Effector memory CD8-positive, alpha-beta T cell (primary cell): Measurements from ENCODE around the gene RAB4B.
"Not testable (repeated sequence)": the region's sequence is repeated elsewhere in the genome, so short reads cannot be mapped to it uniquely, and the experiment has no call there.

Experiments
- ATAC-seq: fragments of 150-1000 bp; cut with Tn5 transposase; replicated peaks from 2 replicates; pipeline ENCODE4 v1.10.0; 2021; ENCODE audit warnings: mild to moderate bottlenecking, moderate library complexity
- DNase-seq, 3 experiments: peaks; one replicate each; pipeline ENCODE4 v3.0.0; 2021
- H3K27ac Mint-ChIP-seq, 2 donors: one replicate each; pipeline ENCODE4 v1.8.0; 2022; ENCODE audit warnings: mild to moderate bottlenecking in 2 of 2, mixed read lengths in 2 of 2, moderate library complexity in 2 of 2
- H3K27me3 Mint-ChIP-seq, 2 donors: one replicate each; pipeline ENCODE4 v1.8.0; 2022; ENCODE audit warnings: mixed read lengths in 2 of 2
- H3K36me3 Mint-ChIP-seq: one replicate; pipeline ENCODE4 v1.8.0; 2022; ENCODE audit warnings: mild to moderate bottlenecking, moderate library complexity, mixed read lengths; ENCODE audit not compliant: insufficient read depth
- H3K4me1 Mint-ChIP-seq, 2 donors: one replicate each; pipeline ENCODE4 v1.8.0; 2022; ENCODE audit warnings: low read depth in 2 of 2, mixed read lengths in 2 of 2
- H3K4me3 Mint-ChIP-seq, 2 donors: one replicate each; pipeline ENCODE4 v1.8.0; 2022; ENCODE audit warnings: mild to moderate bottlenecking in 2 of 2, mixed read lengths in 2 of 2, moderate library complexity in 2 of 2
- H3K9me3 Mint-ChIP-seq, 2 donors: one replicate each; pipeline ENCODE4 v1.8.0; 2022; ENCODE audit warnings: mixed read lengths in 2 of 2

The RAB4B gene

DNA sequence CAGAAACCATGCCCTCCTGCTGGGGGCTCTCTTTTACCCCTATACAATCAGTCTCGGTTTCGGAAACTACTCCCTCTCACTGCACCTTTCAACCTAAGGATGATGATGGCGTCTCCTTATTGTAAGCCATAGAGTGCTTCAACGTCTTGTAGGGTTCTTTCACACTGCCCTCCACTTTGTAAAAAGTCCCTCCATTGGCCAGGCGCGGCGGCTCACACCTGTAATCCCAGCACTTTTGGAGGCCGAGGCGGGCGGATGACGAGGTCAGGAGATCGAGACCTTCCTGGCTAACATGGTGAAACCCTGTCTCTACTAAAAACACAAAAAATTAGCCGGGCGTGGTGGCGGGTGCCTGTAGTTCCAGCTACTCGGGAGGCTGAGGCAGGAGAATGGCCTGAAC lies 52.7 kb downstream of the RAB4B start:
- H3K9me3 Mint-ChIP-seq, DNase-seq, H3K27me3 Mint-ChIP-seq, ATAC-seq, H3K4me3 Mint-ChIP-seq: not testable (repeated sequence)
- Mint-ChIP-seq H3K27ac (peak overlapping the region in 1 of 2 donors; percentile 95), H3K4me1 (peaks cover 15 to 27% of the 10 kb centered on the region in 2 donors), H3K36me3 (peaks cover 12% of the 10 kb centered on the region)

DNA sequence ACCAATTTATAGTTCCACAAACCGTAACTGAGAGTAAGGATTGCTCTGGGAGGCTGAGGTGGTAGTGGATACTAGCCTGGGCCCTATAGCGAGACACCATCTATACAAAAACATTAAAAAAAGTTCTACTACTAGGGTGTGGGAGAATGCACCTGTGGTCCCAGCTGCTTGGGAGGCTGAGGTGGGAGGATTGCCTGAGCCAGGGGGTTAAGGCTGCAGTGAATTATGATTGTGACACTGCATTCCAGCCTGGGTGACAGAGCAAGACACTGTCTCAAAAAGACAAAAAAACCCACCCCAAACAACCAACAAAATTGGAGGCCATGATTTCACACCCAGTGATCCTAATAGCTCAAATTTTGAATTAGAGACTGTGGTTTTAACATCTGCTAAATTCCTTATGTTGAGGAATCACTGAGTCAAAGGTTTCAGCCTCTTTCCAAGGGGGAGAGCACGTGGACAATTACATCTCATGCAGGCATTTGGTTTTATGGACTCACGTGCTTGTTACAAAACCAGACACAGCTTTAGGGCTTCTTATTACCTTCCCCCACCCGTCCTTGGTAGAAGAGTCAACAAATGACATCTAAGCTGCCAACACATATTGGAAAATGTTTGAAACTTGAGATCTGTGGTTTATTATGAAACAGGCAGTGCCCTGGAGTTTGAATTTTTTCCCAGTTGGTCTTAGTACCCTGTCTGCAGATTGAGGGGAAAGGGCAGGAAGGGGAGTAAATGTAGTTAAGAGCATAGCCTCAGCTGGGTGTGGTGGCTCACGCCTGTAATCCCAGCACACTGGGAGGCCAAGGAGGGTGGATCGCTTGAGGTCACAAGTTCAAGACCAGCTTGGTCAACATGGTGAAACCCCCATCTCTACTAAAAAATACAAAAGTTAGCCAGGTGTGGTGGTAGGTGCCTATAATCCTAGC lies 53.7 kb downstream of the RAB4B start:
- Mint-ChIP-seq H3K27ac (peak overlapping the region; percentile 73 to 83), H3K4me3 (no peak overlapping the region), H3K36me3 (peaks cover 11% of the 10 kb centered on the region), H3K27me3 (no peaks in the 10 kb centered on the region), H3K4me1 (peaks cover 9 to 20% of the 10 kb centered on the region in 2 donors), H3K9me3 (no peaks in the 10 kb centered on the region)
- DNase-seq (no peak), ATAC-seq (no peak)

DNA sequence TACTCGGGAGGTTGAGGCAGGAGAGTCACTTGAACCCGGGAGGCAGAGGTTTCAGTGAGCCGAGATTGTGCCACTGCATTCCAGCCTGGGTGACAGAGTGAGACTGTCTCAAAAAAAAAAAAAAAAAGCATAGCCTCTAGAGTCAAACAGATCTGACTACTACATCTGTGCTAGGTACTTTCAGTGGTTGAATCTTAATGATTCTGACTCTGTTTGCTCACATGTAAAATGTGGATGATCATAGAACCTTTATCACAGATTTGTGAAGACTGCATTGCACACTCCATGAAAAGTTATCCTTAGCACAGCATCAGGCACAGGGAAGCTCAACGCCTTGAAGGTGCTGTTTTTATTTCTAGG lies 54.4 kb downstream of the RAB4B start:
- H3K27me3 Mint-ChIP-seq, ATAC-seq, H3K36me3 Mint-ChIP-seq, H3K4me3 Mint-ChIP-seq, DNase-seq, H3K9me3 Mint-ChIP-seq: not testable (repeated sequence)
- peak overlapping the region; percentile 41 to 83 for H3K27ac Mint-ChIP-seq
- H3K4me1 Mint-ChIP-seq = peaks cover 3 to 14% of the 10 kb centered on the region in 2 donors

DNA sequence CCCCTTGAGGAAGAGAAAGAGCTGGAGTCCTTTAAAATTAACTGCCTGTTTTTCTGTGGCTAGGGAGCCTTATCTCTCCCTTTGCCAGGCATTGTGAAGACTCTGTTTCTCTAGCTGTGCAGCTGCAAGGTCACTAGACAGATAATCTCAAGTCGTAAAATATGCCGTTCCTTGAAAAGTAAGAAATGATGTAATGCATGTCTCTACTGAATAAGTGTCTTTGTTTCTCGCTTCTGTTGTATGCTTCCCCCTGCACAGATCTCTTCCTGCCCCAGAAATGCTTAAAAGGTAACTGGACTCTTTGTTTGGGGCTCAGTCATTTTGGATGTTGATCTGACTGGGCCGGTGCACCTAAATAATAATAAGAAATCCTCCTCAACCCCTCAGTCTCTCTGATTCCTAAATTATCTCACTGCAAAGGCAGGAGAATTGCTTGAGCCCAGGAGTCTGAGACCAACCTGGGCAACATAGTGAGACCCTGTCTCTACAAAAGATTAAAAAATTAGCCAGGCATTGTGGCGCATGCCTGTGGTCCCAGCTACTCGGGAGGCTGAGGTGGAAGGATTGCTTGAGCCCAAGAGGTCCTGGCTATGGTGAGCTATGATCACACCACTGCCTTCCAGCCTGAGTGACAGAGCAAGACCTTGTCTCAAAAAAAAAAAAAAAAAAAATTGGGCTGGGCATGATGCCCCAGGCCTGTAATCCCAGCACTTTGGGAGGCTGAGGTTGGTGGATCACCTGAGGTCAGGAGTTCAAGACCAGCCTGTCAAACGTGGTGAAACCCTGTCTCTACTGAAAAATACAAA lies 55.9 kb downstream of the RAB4B start:
- H3K4me3 Mint-ChIP-seq, H3K4me1 Mint-ChIP-seq: not testable (repeated sequence)

DNA sequence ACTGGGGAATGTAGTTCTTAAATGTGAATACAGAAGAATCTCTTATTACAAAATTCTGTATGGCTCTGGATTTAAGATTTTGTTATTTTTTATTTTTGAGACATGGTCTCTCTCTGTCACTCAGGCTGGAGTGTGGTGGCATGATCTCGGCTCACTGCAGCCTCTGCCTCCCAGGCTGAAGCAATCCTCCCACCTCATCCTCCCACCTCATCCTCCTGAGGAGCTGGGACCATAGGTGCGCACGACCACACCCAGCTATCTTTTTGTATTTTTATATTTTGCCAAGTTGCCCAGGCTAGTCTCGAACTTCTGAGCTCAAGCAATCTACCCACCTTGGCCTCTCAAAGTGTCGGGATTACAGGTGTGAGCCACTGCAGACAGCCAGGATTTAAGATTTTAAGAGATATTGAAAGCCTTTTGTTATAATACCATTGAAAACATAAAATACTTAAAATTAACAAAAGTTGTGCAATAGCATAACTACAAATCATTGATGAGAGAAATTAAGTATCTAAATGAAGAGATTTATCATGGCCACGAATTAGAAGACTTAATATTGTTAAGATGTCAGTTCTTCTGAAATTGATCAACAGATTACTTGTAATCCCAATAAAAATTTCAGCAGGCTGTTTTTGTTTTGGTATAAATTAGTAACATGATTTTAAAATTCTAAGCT lies 58.8 kb downstream of the RAB4B start:
- ATAC-seq = no peak
- H3K9me3 Mint-ChIP-seq = no peaks in the 10 kb centered on the region
- H3K36me3 Mint-ChIP-seq = no peaks in the 10 kb centered on the region
- no peak overlapping the region for H3K27ac Mint-ChIP-seq
- no peaks in the 10 kb centered on the region for H3K27me3 Mint-ChIP-seq
- H3K4me3 Mint-ChIP-seq = no peak overlapping the region
- DNase-seq = no peak
- H3K4me1 Mint-ChIP-seq = peaks cover 2 to 5% of the 10 kb centered on the region in 2 donors

More for the DNA sequence above, 55.9 kb downstream of the RAB4B start:
- not testable (repeated sequence) for H3K27me3 Mint-ChIP-seq, DNase-seq, H3K9me3 Mint-ChIP-seq, ATAC-seq, H3K36me3 Mint-ChIP-seq
- H3K27ac Mint-ChIP-seq = peak overlapping the region; percentile 41 to 83

DNA sequence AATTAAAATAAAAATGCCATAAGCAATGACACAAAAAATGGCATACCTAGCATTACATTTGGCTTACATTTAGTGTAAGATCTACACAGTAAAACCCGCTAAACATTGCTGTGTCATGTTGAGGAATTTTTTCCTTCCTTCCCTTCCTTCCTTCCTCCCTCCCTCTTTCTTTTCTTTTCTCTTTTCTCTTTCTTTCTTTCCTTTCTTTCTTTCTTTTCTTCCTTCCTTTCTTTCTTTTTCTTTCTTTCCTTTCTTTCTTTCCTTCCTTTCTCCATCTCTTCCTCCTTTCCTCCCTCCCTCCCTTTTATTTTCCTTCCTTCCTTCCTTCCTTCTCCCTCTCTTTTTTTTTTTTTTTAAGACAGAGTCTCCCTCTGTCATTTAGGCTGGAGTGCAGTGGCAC lies 60.4 kb downstream of the RAB4B start:
- not testable (repeated sequence) for H3K36me3 Mint-ChIP-seq, H3K4me1 Mint-ChIP-seq, H3K27me3 Mint-ChIP-seq, DNase-seq, H3K4me3 Mint-ChIP-seq, H3K27ac Mint-ChIP-seq, ATAC-seq, H3K9me3 Mint-ChIP-seq

DNA sequence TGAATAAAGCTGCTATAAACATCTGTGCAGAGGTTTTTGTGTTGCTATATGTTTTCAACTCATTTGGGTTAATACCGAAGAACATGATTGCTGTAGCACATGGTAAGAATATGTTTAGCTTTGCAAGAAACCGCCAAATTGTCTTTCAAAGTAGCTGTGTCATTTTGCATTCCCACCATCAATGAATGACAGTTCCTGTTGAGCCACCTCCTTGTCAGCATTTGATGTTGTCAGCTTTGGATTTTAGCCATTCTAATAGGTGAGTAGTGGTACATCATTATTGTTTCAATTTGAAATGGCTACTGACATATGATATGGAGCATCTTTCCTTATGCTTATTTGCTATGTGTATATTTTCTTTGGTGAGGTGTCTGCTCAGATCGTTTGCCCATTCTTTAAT lies 64.0 kb downstream of the RAB4B start:
- peaks cover 18 to 20% of the 10 kb centered on the region in 2 donors for H3K4me1 Mint-ChIP-seq
- not testable (repeated sequence) for ATAC-seq, H3K36me3 Mint-ChIP-seq, DNase-seq, H3K27ac Mint-ChIP-seq, H3K4me3 Mint-ChIP-seq, H3K9me3 Mint-ChIP-seq, H3K27me3 Mint-ChIP-seq

DNA sequence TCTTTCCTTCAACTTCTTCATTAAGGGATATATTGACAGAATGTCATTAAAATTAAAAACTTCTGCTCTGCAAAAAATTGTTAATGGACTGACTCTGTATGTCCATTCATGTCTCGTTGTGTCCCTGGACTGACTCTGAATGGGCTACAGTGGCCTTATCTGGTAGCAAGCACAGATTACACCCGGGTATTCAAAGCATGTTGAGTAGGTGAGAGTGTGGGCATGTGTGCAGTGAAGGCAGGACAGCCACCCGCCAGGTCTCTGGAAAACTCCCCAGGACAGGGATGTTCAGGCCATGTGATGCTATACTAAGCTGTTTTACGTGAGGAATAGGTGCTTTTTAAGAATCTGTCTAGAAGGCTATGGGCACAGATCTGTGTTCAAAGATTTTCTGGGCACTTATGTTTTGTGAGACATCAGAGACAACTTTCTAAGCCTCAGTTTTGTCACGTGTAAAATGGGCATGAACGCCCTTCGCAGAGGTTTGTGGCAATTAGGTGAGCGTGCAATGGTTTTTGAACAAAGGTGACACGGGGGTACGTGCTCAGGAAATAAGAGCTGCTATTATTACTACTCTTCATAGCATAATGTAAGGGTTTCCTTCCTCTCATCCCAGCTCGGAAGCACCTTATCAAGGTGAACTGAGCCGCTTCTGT lies 65.1 kb downstream of the RAB4B start:
- not testable (repeated sequence) for H3K9me3 Mint-ChIP-seq, H3K36me3 Mint-ChIP-seq, DNase-seq
- ATAC-seq = peak; percentile 53
- Mint-ChIP-seq H3K27ac (peak overlapping the region; percentile 89 to 90), H3K27me3 (peaks cover 13 to 14% of the 10 kb centered on the region in 2 donors), H3K4me1 (peaks cover 18 to 25% of the 10 kb centered on the region in 2 donors), H3K4me3 (peak overlapping the region; percentile 65 to 74)

- ATAC-seq (peak; percentile 93), DNase-seq (peak; percentile 70 to 78 (median 76))
- peaks cover 14 to 19% of the 10 kb centered on the region in 2 donors for H3K27me3 Mint-ChIP-seq
- H3K9me3 Mint-ChIP-seq = not testable (repeated sequence)
- H3K4me3 Mint-ChIP-seq = peak overlapping the region; percentile 65 to 74
- H3K4me1 Mint-ChIP-seq = peaks cover 19 to 28% of the 10 kb centered on the region in 2 donors
- peak overlapping the region; percentile 89 to 90 for H3K27ac Mint-ChIP-seq
- H3K36me3 Mint-ChIP-seq = peaks cover 14% of the 10 kb centered on the region
Observed at GRCh38 chr19:40843653-40844052, 65.6 kb downstream of the RAB4B start.
